Small intestine (tissue), 7 donors: ENCODE data around the gene GH1. TPM values are rescaled to one million over a fixed set of nuclear protein-coding genes. Genes with fewer than 3 reads are reported as not detected.
A peak's percentile ranks its signal among the peaks of the same experiment; 100 is the strongest.
"Not testable (repeated sequence)": the region's sequence is repeated elsewhere in the genome, so short reads cannot be mapped to it uniquely, and the experiment has no call there.

ENCODE experiments used
- DNase-seq, 2 donors: peaks; one replicate each; pipeline versions ENCODE4 v3.0.0 to v3.0.0-alpha.2; 2013
- FAIRE-seq: peaks from 2 replicates; lab custom pipeline; 2012; peaks lifted over from hg19 to GRCh38; lab: Jason Lieb, UNC
- H3K27ac ChIP-seq, 3 donors: one replicate each; pipeline ENCODE4 v1.5.1; 2013; ENCODE audit warnings: low read length in 2 of 3, mild to moderate bottlenecking in 2 of 3, control low read depth in 1 of 3, inconsistent platforms in 1 of 3, low read depth in 1 of 3, moderate library complexity in 1 of 3
- H3K27me3 ChIP-seq, 3 donors: one replicate each; pipeline ENCODE4 v1.6.1; 2013; ENCODE audit warnings: low read length in 3 of 3, inconsistent platforms in 1 of 3; ENCODE audit not compliant: control insufficient read depth in 3 of 3, insufficient read depth in 3 of 3
- H3K36me3 ChIP-seq, 3 donors: one replicate each; pipeline ENCODE4 v1.6.1; 2013; ENCODE audit warnings: low read length in 3 of 3, inconsistent platforms in 1 of 3, low read depth in 1 of 3, mild to moderate bottlenecking in 1 of 3, moderate library complexity in 1 of 3; ENCODE audit not compliant: control insufficient read depth in 3 of 3, insufficient read depth in 2 of 3
- H3K4me1 ChIP-seq, 3 donors: one replicate each; pipeline ENCODE4 v1.6.1; 2013; ENCODE audit warnings: low read length in 2 of 3, inconsistent platforms in 1 of 3, low read depth in 1 of 3, mild to moderate bottlenecking in 1 of 3, moderate library complexity in 1 of 3; ENCODE audit not compliant: control insufficient read depth in 3 of 3, insufficient read depth in 2 of 3
- H3K4me3 ChIP-seq, 3 donors: one replicate each; pipeline ENCODE4 v1.5.1; 2013; ENCODE audit warnings: low read length in 3 of 3, control low read depth in 1 of 3, inconsistent platforms in 1 of 3, low read depth in 1 of 3, mild to moderate bottlenecking in 1 of 3, moderate library complexity in 1 of 3
- H3K9me3 ChIP-seq, 2 donors: one replicate each; pipeline ENCODE4 v1.6.1; 2013; ENCODE audit warnings: low read depth in 1 of 2, low read length in 1 of 2; ENCODE audit not compliant: control insufficient read depth in 2 of 2, insufficient read depth in 1 of 2
- WGBS, 3 donors: extraction: QIAGEN DNeasy Blood & Tissue Kit; methylation state at CpG; one replicate each; pipeline ENCODE4 v1.1.7; 2013; 5-methylcytosine and 5-hydroxymethylcytosine counted together
- polyA plus RNA-seq, 4 donors: library from polyadenylated mRNA; stranded (reverse) in 3 of 4; unstranded in 1 of 4; fragments of 200-250 nt in 3 of 4; fragments of 120-200 nt in 1 of 4; gene quantifications; one replicate each; pipeline versions ENCODE4 v1.2.1 to v1.2.3, GENCODE V29; 2013
- donor health status: healthy with polysubstance abuse.
- donor health status: control.
- donor health status: control.
- donor health status: Bipolar disorder and iron deficiency.
- donor health status: healthy.

Gene GH1
- polyA plus RNA-seq, 4 donors = 0.06 TPM; not detected in 3

GRCh38 chr17:63916566-63917185 lies 2.0 kb downstream of the GH1 start:
- WGBS, 3 donors = 75 to 86% (median 81%) methylated on average over 12 of the region's 12 CpGs
- DNase-seq = no peak
- no peak overlapping the region for H3K4me3 ChIP-seq

GRCh38 chr17:63915753-63916152 lies 2.9 kb downstream of the GH1 start:
- not testable (repeated sequence) for H3K9me3 ChIP-seq, DNase-seq, H3K4me3 ChIP-seq, H3K36me3 ChIP-seq, FAIRE-seq, H3K27ac ChIP-seq, H3K4me1 ChIP-seq
- peaks cover 0 to 22% (median 0%) of the 10 kb centered on the region in 3 donors for H3K27me3 ChIP-seq
- WGBS, 3 donors = 70 to 75% (median 70%) methylated on average over 10 of the region's 10 CpGs

More at GRCh38 chr17:63916566-63917185, 2.0 kb downstream of the GH1 start:
- Histone ChIP-seq H3K9me3 (no peaks in the 10 kb centered on the region), H3K36me3 (no peaks in the 10 kb centered on the region), H3K27ac (no peak overlapping the region), H3K4me1 (no peaks in the 10 kb centered on the region), H3K27me3 (peaks cover 0 to 14% (median 0%) of the 10 kb centered on the region in 3 donors)
- FAIRE-seq = no peak

DNA sequence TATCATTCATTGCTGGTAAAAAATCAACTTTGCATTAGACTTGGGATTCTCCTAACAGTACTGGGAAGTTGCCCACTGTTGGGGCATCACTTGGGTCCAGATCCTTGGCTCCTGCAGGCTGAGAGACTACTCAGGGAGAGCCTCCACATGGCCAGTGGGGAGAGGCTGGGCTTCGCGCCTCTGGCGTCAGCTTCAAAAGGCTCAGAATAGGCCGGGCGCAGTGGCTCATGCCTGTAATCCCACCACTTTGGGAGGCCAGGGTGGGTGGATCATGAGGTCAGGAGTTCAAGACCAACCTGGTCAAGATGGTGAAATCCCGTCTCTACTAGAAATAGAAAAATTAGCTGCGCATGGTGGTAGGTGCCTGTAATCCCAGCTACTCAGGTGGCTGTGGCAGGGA lies 4.2 kb downstream of the GH1 start:
- no peak for FAIRE-seq
- no peak for DNase-seq

DNA sequence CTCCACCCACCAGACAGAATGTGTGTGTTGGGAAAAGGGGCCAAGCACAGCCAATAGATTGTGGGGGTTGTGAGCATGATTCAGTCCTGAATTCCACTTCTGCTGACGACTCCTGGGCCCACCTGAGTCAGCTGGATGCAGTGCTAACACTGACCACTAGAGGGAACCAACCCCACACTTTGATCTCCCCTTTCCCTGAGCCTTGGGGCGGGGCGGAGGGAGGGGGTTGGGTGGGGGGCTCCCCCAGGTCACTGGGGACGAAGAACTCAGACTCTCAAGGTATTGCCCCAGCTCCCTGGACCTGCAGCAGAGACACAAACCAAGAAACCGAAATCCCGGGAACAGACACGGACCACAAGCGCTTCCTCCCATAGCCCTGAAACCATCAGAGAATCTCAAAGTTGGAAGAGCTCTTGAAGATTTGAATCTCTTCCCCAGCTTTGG lies 7.0 kb downstream of the GH1 start:
- no peak overlapping the region for H3K4me3 ChIP-seq
- no peak overlapping the region for H3K27ac ChIP-seq
- DNase-seq (peak; percentile 10 to 30), FAIRE-seq (no peak)
- peaks cover 0 to 16% (median 0%) of the 10 kb centered on the region in 3 donors for H3K27me3 ChIP-seq
- H3K36me3 ChIP-seq = no peaks in the 10 kb centered on the region
- WGBS, 3 donors = 41 to 47% (median 41%) methylated on average over 7 to 8 of the region's 8 CpGs
- H3K4me1 ChIP-seq = no peaks in the 10 kb centered on the region
- H3K9me3 ChIP-seq = no peaks in the 10 kb centered on the region

More for the DNA sequence above, 4.2 kb downstream of the GH1 start:
- H3K4me3 ChIP-seq = no peak overlapping the region
- no peak overlapping the region for H3K27ac ChIP-seq
- 90 to 94% (median 92%) methylated on average over 7 of the region's 7 CpGs for WGBS, 3 donors
- H3K9me3 ChIP-seq = no peaks in the 10 kb centered on the region
- H3K4me1 ChIP-seq = no peaks in the 10 kb centered on the region
- H3K27me3 ChIP-seq = peaks cover 0 to 30% (median 0%) of the 10 kb centered on the region in 3 donors
- no peaks in the 10 kb centered on the region for H3K36me3 ChIP-seq

GRCh38 chr17:63911041-63911635 lies 7.5 kb downstream of the GH1 start, which contains the start of gene CSHL1:
Gene CSHL1, minus strand, starts transcription at chr17:63911258. Its CDS starts 62 bp downstream, at chr17:63911196.
- H3K27ac ChIP-seq = no peak within 1 kb of the TSS
- 71 to 74% (median 71%) methylated on average over 15 of the region's 15 CpGs for WGBS, 3 donors
- H3K4me3 ChIP-seq = no peak within 1 kb of the TSS
- no peaks in the 10 kb centered on the region for H3K9me3 ChIP-seq
- DNase-seq (no peak), FAIRE-seq (no peak)
- no peaks in the 10 kb centered on the region for H3K36me3 ChIP-seq
- H3K4me1 ChIP-seq = no peaks in the 10 kb centered on the region
- H3K27me3 ChIP-seq = peaks cover 0 to 16% (median 0%) of the 10 kb centered on the region in 3 donors

DNA sequence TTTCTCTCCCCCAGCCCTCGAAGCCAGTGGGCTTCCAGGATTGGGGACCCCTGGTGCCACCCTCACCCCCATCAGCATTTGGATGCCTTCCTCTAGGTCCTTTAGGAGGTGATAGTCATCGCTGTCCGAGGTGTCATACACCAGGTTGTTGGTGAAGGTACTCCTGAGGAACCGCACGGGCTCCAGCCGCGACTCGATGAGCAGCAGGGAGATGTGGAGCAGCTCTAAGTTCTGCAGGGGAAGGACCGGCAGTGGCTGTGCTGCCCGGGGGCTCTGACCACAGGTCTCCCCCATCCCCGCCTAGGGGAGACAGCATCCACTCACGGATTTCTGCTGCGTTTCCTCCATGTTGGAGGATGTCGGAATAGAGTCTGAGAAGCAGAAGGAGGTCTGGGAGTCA lies 8.5 kb downstream of the GH1 start:
- no peak overlapping the region for H3K27ac ChIP-seq
- no peak for FAIRE-seq
- 75 to 84% (median 83%) methylated on average over 14 of the region's 14 CpGs for whole genome bisulfite sequencing, 3 donors
- H3K27me3 ChIP-seq = peaks cover 0 to 16% (median 0%) of the 10 kb centered on the region in 3 donors
- H3K36me3 ChIP-seq = no peaks in the 10 kb centered on the region
- DNase-seq = no peak
- no peaks in the 10 kb centered on the region for H3K4me1 ChIP-seq
- H3K4me3 ChIP-seq = no peak overlapping the region
- H3K9me3 ChIP-seq = no peaks in the 10 kb centered on the region

GRCh38 chr17:63909586-63909985 lies 9.1 kb downstream of the GH1 start:
- not testable (repeated sequence) for FAIRE-seq, DNase-seq, H3K36me3 ChIP-seq, H3K4me1 ChIP-seq, H3K9me3 ChIP-seq, H3K4me3 ChIP-seq, H3K27ac ChIP-seq
- peaks cover 0 to 16% (median 0%) of the 10 kb centered on the region in 3 donors for H3K27me3 ChIP-seq
- WGBS, 3 donors = 88 to 91% (median 90%) methylated on average over 9 to 10 of the region's 10 CpGs

DNA sequence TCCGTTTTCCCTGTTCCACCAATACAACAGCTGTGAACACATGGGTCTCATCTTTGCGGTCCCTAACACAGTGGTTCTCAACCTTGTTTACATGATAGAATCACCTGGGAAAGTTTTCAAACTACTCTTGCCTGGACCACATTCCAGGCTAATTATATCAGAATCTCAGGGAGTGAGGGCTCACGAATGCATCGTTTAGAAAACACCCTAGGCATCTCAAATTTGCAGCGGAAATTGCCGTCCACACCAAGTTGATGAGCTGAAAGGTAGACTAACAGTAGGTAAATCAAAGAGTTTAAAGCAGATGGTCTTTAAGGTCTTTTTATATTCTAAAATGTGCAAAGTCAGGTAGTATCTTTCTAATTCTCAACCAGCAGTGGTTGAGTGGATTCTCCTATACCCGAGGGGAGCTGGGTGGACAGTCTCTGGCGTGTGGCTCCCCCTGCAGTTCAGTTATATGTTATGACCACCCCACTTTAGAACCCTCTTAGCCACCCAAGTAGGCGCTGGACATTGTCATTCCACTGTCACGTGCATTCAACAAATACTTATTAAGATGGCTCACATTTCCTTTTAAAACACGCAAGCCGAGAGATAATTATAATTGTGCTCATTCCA lies 11.4 kb downstream of the GH1 start:
- not testable (repeated sequence) for FAIRE-seq, H3K9me3 ChIP-seq, H3K4me1 ChIP-seq, H3K4me3 ChIP-seq, DNase-seq, H3K27ac ChIP-seq, H3K36me3 ChIP-seq
- 56 to 67% (median 63%) methylated on average over 10 to 11 of the region's 12 CpGs for WGBS, 3 donors
- H3K27me3 ChIP-seq = peaks cover 0 to 16% (median 0%) of the 10 kb centered on the region in 3 donors
